PC-3 (cell line): Measurements from ENCODE around the gene NEURL1B. TPM values are rescaled to one million over a fixed set of nuclear protein-coding genes. Genes with fewer than 3 reads are reported as not detected.

Experiments used
- ATAC-seq: fragments of 200-7000 bp; cut with Tn5 transposase; 2 replicates; pipeline ENCODE4 v1.9.1; 2020; ENCODE audit warnings: mild to moderate bottlenecking, moderate library complexity
- BruUV-seq: library from RNA; stranded (reverse); fragments of 400-500 nt; replicated peaks from 2 replicates; lab custom pipeline; 2021; lab: Mats Ljungman, UMichigan
- CTCF ChIA-PET: fragments of 300-600 bp; sonication (Branson Sonifier 250); formaldehyde crosslinking; loops from one replicate; lab custom pipeline; 2022; ENCODE audit warnings: antibody characterized with exemption; lab: Charles Lee
- POLR2A ChIA-PET: fragments of 300-600 bp; sonication (Branson Sonifier 250); formaldehyde crosslinking; loops from one replicate; lab custom pipeline; 2022; ENCODE audit warnings: antibody characterized with exemption; ENCODE audit not compliant: unreplicated experiment; lab: Charles Lee
- DNase-seq: peaks from one replicate; pipeline ENCODE4 v3.0.0-alpha.2; 2015
- H2AFZ ChIP-seq: fragments of 300-600 bp; sonication (generic); 2 replicates; pipeline ENCODE4 v1.6.0; 2016; ENCODE audit warnings: antibody characterized with exemption, low read length
- H3F3A ChIP-seq: fragments of 300-600 bp; sonication (generic); one replicate; pipeline ENCODE4 v1.6.0; 2017; ENCODE audit warnings: antibody characterized with exemption, low read length, control low read depth, mild to moderate bottlenecking; ENCODE audit not compliant: unreplicated experiment
- H3K27ac ChIP-seq: fragments of 300-600 bp; sonication (generic); 2 replicates; pipeline ENCODE4 v1.5.1; 2016; ENCODE audit warnings: mild to moderate bottlenecking, low read length
- H3K27me3 ChIP-seq: fragments of 300-600 bp; sonication (generic); 2 replicates; pipeline ENCODE4 v1.6.1; 2016; ENCODE audit warnings: low read length, mixed read lengths
- H3K36me3 ChIP-seq: fragments of 300-600 bp; sonication (generic); 2 replicates; pipeline ENCODE4 v1.6.1; 2016; ENCODE audit warnings: low read depth, mixed run types, low read length, mixed read lengths
- H3K4me1 ChIP-seq: fragments of 300-600 bp; sonication (generic); 2 replicates; pipeline ENCODE4 v1.5.1; 2016; ENCODE audit warnings: low read length; ENCODE audit not compliant: insufficient read depth
- H3K4me2 ChIP-seq: fragments of 300-600 bp; sonication (generic); 2 replicates; pipeline ENCODE4 v1.6.0; 2016; ENCODE audit warnings: low read length
- H3K4me3 ChIP-seq: fragments of 300-600 bp; sonication (generic); 2 replicates; pipeline ENCODE4 v1.5.1; 2016; ENCODE audit warnings: mild to moderate bottlenecking, low read length, mixed read lengths
- H3K79me2 ChIP-seq: fragments of 300-600 bp; sonication (generic); 2 replicates; pipeline ENCODE4 v1.6.1; 2017; ENCODE audit warnings: low read length, mixed read lengths
- H3K9ac ChIP-seq: fragments of 300-600 bp; sonication (generic); 2 replicates; pipeline ENCODE4 v1.6.0; 2016; ENCODE audit warnings: mild to moderate bottlenecking, low read length
- H3K9me2 ChIP-seq: fragments of 300-600 bp; sonication (generic); replicated peaks from 2 replicates; pipeline ENCODE4 v1.6.1; 2016; ENCODE audit warnings: mixed run types, low read length, mixed read lengths
- H3K9me3 ChIP-seq: fragments of 300-600 bp; sonication (generic); 2 replicates; pipeline ENCODE4 v1.6.1; 2016; ENCODE audit warnings: low read length, mixed read lengths
- H4K20me1 ChIP-seq: fragments of 300-600 bp; sonication (generic); 2 replicates; pipeline ENCODE4 v1.6.1; 2016; ENCODE audit warnings: low read length, mixed read lengths
- CTCF ChIP-seq: fragments of 300-600 bp; sonication (generic); conservative IDR thresholded peaks from 2 replicates; pipeline ENCODE4 v1.5.1; 2017; ENCODE audit warnings: antibody characterized with exemption, low read depth, mild to moderate bottlenecking, low read length
- EZH2 ChIP-seq: fragments of 300-600 bp; sonication (generic); IDR thresholded peaks from one replicate; pipeline ENCODE4 v1.6.1; 2017; ENCODE audit warnings: antibody characterized with exemption, mild to moderate bottlenecking, low read length; ENCODE audit not compliant: unreplicated experiment
- EZH2phosphoT487 ChIP-seq: fragments of 300-600 bp; sonication (generic); IDR thresholded peaks from 2 replicates; pipeline ENCODE4 v1.6.1; 2018; ENCODE audit warnings: mild to moderate bottlenecking, antibody characterized with exemption, low read length, borderline replicate concordance
- intact Hi-C: fragments of 100-400 bp; cut with micrococcal nuclease; formaldehyde crosslinking; loops from 2 replicates; pipeline ENCODE4 v1.9.0; 2023
- total RNA-seq: library from RNA; depleted of rRNA; stranded (reverse); fragments of >200 nt; gene quantifications from 2 replicates; pipeline ENCODE4 v1.2.3, GENCODE V29; 2014

The NEURL1B gene
- total RNA-seq, 1 experiment from 2014 or later = 0.95 TPM

DNA sequence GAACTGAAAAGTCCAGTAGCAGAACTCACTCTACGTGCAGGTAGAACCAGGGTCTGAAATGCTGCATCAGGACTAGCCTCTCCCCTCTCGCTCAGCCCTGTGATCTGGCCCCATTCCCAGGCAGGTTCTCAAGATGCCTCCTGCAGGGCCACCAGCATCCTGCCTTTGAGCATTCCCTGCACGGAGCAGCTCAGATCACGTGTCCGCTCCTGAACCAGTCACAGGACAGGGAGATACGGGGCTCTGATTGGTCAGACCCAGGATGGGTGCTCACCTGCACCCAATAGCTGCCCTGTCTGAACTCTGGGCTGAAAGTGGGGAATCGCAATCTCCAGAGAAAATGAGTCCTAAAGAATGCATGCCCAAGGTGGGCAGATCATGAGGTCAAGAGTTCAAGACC lies 50.8 kb downstream of the NEURL1B start:
- Histone ChIP-seq H3K4me2 (no peak overlapping the region), H3F3A (no peaks in the 10 kb centered on the region), H3K27me3 (no peaks in the 10 kb centered on the region), H3K36me3 (no peaks in the 10 kb centered on the region), H3K4me3 (no peak overlapping the region), H2AFZ (no peak overlapping the region), H3K9ac (no peak overlapping the region), H3K9me2 (no peaks in the 10 kb centered on the region), H4K20me1 (no peaks in the 10 kb centered on the region), H3K9me3 (no peaks in the 10 kb centered on the region), H3K79me2 (no peaks in the 10 kb centered on the region), H3K4me1 (peaks cover 13% of the 10 kb centered on the region), H3K27ac (no peak overlapping the region)
- TF ChIP-seq EZH2phosphoT487 = no peak
- TF ChIP-seq CTCF = no peak
- no peak for TF ChIP-seq EZH2
- ChIA-PET POLR2A (no interaction called here), CTCF (no interaction called here)
- no TSS peak for BruUV-seq
- DNase-seq = no peak
- no peak for ATAC-seq
- intact Hi-C loops = no loop called here

- ChIA-PET POLR2A (no interaction called here), CTCF (no interaction called here)
- H3K9ac ChIP-seq = no peak overlapping the region
- intact Hi-C loops = no loop called here
- no peaks in the 10 kb centered on the region for H3K9me2 ChIP-seq
- H2AFZ ChIP-seq = no peak overlapping the region
- DNase-seq (no peak), ATAC-seq (no peak)
- peaks cover 13% of the 10 kb centered on the region for H3K4me1 ChIP-seq
- H3K4me2 ChIP-seq = no peak overlapping the region
- no peak overlapping the region for H3K27ac ChIP-seq
- H4K20me1 ChIP-seq = no peaks in the 10 kb centered on the region
- H3K4me3 ChIP-seq = no peak overlapping the region
- TF ChIP-seq CTCF (no peak), EZH2 (no peak), EZH2phosphoT487 (no peak)
- no peaks in the 10 kb centered on the region for H3K79me2 ChIP-seq
- no peaks in the 10 kb centered on the region for H3K9me3 ChIP-seq
- H3K36me3 ChIP-seq = no peaks in the 10 kb centered on the region
- no peaks in the 10 kb centered on the region for H3K27me3 ChIP-seq
- no peaks in the 10 kb centered on the region for H3F3A ChIP-seq
- no TSS peak for BruUV-seq
Measured at GRCh38 chr5:172692451-172692850, 51.4 kb downstream of the NEURL1B start.

DNA sequence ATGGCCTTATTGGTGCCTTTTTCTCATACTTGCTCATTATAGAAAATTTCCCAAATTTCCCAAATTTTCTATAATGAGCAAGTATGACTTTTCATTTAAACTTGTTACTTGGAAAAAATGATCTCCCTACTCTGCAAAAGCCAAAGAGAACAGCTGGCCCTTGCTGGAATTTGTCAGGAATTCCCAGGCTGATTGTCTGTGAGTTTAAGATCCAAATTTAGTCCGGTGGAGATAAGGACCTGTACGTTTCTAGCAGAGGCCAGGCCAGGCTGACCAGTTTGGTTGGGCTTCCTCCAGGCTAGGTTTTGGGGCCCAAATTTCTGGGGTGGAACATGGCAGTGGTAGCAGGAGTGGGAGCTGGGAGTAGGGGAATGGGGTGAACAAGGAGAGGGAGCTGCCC lies 51.9 kb downstream of the NEURL1B start:
- Histone ChIP-seq H3K79me2 (no peaks in the 10 kb centered on the region), H3K27ac (no peak overlapping the region), H3K4me1 (peaks cover 13% of the 10 kb centered on the region), H3K9ac (no peak overlapping the region), H3K9me2 (no peaks in the 10 kb centered on the region), H3K9me3 (no peaks in the 10 kb centered on the region), H3K4me2 (no peak overlapping the region), H3F3A (no peaks in the 10 kb centered on the region), H3K27me3 (no peaks in the 10 kb centered on the region), H4K20me1 (no peaks in the 10 kb centered on the region), H3K4me3 (no peak overlapping the region), H2AFZ (no peak overlapping the region), H3K36me3 (no peaks in the 10 kb centered on the region)
- intact Hi-C loops = no loop called here
- ChIA-PET POLR2A (no interaction called here), CTCF (no interaction called here)
- TF ChIP-seq EZH2phosphoT487 = no peak
- TF ChIP-seq CTCF = no peak
- no peak for TF ChIP-seq EZH2
- BruUV-seq = no TSS peak
- DNase-seq (no peak), ATAC-seq (no peak)
